DMS 273 (cell line): ENCODE results near the gene PIGB.
"Not testable (repeated sequence)": the region's sequence is repeated elsewhere in the genome, so short reads cannot be mapped to it uniquely, and the experiment has no call there.

Experiments
- DNase-seq: peaks from one replicate; lab custom pipeline; 2025; ENCODE audit not compliant: unreplicated experiment; lab: John Stamatoyannopoulos, UW

PIGB gene

DNA sequence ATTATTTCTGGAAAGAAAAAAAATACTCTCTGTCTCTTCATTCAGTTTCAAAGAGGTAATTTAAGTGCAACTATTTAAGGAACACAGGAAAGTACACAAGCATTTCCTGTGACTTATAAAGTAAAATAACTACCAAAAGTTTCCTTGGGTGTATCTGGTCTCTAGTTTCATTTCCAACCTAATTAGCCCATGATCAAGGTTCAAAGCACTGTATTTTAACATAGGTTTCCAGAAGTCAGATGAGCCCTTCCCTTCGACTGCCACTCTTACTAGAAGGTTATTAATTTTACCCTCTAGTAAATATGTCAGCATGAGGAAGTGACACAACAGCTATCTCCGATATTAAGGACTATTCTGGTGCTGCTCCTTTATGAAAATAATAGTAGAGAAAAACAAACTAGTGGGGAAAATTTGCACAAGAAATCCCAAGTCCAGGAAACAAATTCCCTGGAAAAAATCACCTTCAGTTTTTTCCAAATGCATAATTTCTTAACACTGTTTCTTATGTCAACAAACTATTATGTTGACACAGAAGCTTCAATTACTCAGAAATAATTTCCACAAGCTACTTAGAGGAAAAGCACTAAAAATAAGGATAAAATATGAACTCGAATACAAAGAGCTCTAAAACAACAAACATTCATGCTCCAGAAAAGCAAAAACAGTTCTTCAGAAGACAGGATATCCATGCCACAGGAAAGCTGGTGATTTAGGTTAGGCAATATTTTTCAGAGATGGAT, 53.8 kb downstream of the PIGB start:
- DNase-seq, result no peak

DNA sequence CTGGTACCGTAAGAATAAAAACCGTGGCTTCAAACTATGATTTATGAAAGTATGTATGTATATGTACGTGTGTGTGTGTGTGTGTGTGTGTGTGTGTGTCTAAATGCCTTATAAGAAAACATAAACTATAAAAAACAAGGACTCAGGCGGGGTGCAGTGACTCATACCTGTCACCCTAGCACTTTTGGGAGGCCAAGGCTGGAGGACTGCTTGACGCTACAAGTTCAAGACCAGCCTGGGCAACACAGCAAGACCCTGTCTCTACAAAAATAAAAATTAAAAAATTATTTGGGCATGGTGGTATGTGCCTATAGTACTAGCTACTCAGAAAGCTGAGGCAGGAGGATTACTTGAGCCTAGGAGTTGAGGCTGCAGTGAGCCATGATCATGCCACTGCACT, 60.1 kb downstream of the PIGB start:
- no peak for DNase-seq

DNA sequence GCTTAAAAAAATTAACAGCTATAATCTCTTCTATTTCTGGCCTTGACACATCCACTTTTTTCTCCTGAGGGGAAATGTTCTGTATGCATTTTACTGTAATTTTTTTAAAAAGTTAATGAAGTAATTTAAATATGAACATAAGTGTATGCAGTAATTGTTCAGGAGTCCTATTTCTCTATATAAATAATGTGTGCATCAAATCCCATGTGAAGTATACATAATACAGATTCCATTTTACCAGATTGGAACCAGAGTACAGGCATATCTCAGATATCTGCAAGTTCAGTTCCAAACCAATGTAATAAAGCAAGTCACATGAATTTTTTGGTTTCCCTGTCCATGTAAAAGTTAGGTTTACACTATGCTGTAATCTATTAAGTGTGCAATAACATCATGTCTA, 62.6 kb downstream of the PIGB start:
- DNase-seq, result no peak

DNA sequence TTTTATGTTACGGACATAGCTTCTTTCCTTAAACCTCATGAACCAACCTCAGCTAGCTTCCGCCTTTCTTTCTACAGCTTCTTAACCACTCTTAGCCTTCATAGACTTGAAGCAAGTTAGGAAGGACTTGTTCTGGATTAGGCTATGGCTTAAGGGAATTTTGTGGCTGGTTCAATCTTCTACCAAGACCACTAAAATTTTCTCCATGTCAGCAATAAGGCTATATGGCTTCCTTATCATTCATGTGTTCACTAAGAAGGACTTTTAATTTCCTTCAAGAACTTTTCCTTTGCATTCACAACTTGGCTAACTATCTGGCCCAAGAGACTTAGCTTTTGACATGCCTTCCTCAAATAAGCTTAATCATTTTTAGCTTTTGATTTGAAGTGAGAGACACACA, 64.7 kb downstream of the PIGB start:
- DNase-seq, result no peak

DNA sequence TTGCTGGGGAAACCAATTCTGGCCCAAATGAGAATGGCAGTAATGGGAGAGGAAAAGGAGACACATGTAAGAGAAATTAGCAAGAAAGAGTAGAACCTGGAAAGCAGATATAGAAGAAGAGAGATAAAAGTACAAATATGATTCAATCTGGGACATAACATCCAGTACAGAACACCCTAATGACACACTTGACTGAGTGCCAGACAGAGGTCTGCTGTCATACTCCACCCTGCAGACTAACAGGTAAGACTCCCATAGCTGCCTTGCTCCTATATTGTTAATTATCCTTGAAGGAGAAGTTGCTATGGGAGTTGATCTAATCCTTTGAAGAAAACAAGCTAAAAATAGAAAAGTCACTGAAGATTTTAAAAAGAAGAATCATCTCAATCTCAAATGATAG, 68.0 kb downstream of the PIGB start:
- DNase-seq, result no peak

DNA sequence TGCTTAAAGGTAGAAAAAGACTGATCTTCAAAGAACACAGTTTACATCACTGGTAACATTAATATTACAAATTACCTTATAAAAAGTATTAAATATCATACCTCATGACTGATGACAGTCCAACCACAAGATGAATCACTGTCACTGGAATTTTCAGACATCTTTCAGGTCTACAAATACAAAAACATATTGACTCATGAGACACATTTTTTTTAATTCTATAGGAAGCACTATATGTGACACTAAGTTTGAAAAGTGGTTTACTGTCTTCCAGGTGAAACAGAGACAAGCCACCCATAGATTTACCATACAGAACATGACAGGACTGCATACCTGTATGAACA, 70.2 kb downstream of the PIGB start:
- DNase-seq, result no peak

DNA sequence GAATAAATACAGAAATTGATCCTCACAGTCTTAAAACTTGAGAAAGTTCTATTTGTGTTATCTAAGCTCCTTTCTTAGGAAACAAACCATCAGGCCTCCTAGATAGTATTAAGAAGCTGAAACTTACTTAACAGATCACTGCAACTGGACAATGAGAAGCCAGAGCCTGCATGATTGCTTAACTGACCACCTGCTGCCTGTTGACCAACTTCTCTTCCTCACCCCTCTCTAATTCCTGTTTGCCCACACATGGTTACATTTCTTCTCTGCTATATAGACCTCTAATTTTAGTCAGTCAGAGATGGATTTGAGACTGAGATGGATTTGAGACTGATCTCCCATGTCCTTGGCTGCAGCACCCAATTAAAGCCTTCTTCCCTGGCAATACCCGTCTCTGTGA, 75.7 kb downstream of the PIGB start:
- no peak for DNase-seq

DNA sequence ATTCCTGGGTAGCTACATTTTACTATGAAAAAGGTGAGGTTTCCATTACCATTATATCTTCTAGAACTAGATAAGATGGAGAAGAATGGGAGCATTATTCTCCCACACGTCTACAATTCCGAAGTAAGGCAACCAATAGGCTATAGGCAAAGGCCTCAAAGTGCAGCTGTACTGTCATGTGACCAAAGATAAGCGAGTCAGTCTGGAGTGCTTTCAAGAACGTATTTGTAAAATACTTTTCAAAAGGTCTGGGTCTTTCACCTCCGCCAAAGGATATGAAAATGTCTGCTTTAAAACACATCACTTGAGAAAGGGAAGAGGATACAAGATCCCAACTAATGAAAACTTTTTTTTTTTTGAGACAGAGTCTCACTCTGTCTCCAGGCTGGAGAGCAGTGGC, 79.2 kb downstream of the PIGB start:
- DNase-seq, result no peak

DNA sequence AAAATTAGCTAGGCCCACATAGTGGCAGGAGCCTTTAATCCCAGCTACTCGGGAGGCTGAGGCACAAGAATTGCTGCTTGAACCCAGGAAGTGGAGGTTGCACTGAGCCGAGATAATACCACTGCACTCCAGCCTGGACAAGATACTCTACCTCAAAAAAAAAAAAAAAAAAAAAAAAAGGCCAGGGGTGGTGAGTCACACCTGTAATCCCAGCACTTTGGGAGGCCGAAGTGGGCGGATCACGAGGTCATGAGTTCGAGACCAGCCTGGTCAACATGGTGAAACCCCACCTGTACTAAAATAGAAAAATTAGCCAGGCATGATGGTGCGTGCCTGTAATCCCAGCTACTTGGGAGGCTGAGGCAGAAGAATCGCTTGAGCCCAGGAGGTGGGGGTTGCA, 81.0 kb downstream of the PIGB start:
- not testable (repeated sequence) for DNase-seq

DNA sequence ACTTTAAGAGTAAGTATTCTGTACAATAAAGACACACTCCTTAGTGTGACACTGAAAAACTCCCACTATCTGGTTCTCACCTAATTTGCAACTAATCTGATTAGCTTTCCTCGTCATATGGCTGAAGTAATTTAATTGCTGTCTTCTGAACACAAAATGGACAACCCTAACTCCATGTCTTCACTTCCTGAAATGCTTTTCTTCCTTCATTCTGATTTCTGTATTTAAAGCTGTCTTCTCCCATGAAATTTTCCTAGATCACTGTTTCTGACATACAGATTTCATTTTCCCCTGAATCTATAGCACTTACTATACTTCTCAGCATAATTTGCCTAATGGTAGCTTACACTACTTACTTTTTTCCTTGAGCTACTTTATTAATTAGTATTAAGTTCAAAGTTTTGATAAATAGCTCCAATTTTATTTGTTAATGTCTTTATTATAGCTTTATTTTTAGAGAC, 82.8 kb downstream of the PIGB start:
- no peak for DNase-seq

DNA sequence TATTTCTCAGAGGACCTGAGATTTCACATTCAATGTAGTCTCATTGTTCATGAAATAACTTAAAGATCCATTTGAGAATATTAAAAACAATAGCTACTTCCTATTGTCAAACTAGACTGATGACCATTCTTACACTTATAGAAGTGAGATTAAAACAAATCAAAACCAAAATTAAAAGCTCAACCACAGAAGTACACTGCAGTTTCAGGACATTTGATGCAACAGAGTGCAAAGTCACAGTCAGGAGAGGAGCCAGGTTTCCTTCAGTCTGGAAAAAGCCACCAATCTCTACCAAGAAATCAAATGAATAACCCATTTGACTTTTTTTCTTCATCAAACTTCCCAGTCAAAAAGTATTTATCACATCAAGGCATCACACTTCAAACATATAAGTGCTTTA, 83.7 kb downstream of the PIGB start:
- no peak for DNase-seq

DNA sequence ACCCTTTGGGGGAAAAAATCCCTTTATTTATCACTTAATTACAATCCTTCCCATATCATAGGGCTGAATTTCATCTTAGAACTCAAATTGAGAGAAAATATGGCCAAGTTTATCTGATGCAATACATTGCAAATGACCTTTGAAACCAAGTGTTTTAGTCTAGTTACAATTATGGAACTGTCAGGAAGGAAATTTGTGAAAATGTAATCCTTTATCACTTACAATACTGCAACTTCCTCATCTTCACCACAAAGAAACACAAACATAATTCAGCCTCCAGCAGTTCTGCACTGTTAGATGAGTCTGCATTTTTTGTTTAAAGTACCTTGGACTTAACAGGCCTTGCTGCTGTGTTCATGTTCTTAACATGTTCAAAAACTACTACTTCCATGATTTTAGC, 84.5 kb downstream of the PIGB start:
- peak; percentile 9 for DNase-seq
